ENCODE measurements around the gene SETD3.

- peak in 1 of 6 experiments; percentile 35 for TF ChIP-seq CTCF (IDR thresholded peaks at IDR 0.05)
- TF ChIP-seq POLR2A (IDR thresholded peaks at IDR 0.05) = no peak
Measured at GRCh38 chr14:99479160-99479905, 1.3 kb downstream of the SETD3 start.
